Osteoblast (primary cell): ENCODE measurements around the gene VPS52. TPM values are rescaled to one million over a fixed set of nuclear protein-coding genes. Genes with fewer than 3 reads are reported as not detected.

Experiments
- DNase-seq: peaks from one replicate; pipeline ENCODE4 v3.0.0; 2011; ENCODE audit warnings: low spot score, mixed read lengths; ENCODE audit not compliant: insufficient read length; ENCODE audit errors: missing footprints
- H2AFZ ChIP-seq: 2 replicates; pipeline ENCODE4 v1.6.0; 2011; ENCODE audit warnings: mild to moderate bottlenecking, low read length
- H3K27ac ChIP-seq: 2 replicates; pipeline ENCODE4 v1.5.1; 2011; ENCODE audit warnings: mild to moderate bottlenecking, low read depth, low read length, moderate library complexity
- H3K27me3 ChIP-seq: 2 replicates; pipeline ENCODE4 v1.6.0; 2012; ENCODE audit warnings: mild to moderate bottlenecking, control low read depth, inconsistent platforms, low read length, moderate library complexity; ENCODE audit not compliant: insufficient read depth
- H3K36me3 ChIP-seq: 2 replicates; pipeline ENCODE4 v1.5.1; 2011; ENCODE audit warnings: mild to moderate bottlenecking, low read length, control low read depth, moderate library complexity; ENCODE audit not compliant: insufficient read depth
- H3K4me1 ChIP-seq: 2 replicates; pipeline ENCODE4 v1.5.1; 2011; ENCODE audit warnings: mild to moderate bottlenecking, low read length, control low read depth, moderate library complexity; ENCODE audit not compliant: insufficient read depth
- H3K4me2 ChIP-seq: 2 replicates; pipeline ENCODE4 v1.6.0; 2011; ENCODE audit warnings: mild to moderate bottlenecking, low read length; ENCODE audit not compliant: insufficient read depth
- H3K4me3 ChIP-seq: fragments of 200-600 bp; sonication (generic); 3 replicates; pipeline ENCODE4 v1.5.1; 2012; ENCODE audit warnings: mild to moderate bottlenecking, low read length, inconsistent platforms; ENCODE audit not compliant: insufficient read depth
- H3K79me2 ChIP-seq: 2 replicates; pipeline ENCODE4 v1.6.0; 2012; ENCODE audit warnings: mild to moderate bottlenecking, low read length, control low read depth, inconsistent platforms; ENCODE audit not compliant: insufficient read depth
- H3K9me3 ChIP-seq: 2 replicates; pipeline ENCODE4 v1.5.1; 2011; ENCODE audit warnings: low read depth, low read length, control low read depth
- H4K20me1 ChIP-seq: 2 replicates; pipeline ENCODE4 v1.6.0; 2012; ENCODE audit warnings: mild to moderate bottlenecking, low read length, control low read depth; ENCODE audit not compliant: insufficient read depth
- total RNA-seq: library from RNA; depleted of rRNA; stranded (reverse); fragments of >200 nt; gene quantifications from 2 replicates; pipeline ENCODE4 v1.2.3, GENCODE V29; 2012
- TF ChIP-seq, protein P1 (sequence below): IDR thresholded peaks from 2 replicates; pipeline ENCODE4 v1.5.1; 2011; ENCODE audit warnings: mild to moderate bottlenecking, low read depth, low read length, moderate library complexity; ENCODE audit errors: extremely low read depth

VPS52 gene
- total RNA-seq, 1 donor = 42.7 TPM

DNA sequence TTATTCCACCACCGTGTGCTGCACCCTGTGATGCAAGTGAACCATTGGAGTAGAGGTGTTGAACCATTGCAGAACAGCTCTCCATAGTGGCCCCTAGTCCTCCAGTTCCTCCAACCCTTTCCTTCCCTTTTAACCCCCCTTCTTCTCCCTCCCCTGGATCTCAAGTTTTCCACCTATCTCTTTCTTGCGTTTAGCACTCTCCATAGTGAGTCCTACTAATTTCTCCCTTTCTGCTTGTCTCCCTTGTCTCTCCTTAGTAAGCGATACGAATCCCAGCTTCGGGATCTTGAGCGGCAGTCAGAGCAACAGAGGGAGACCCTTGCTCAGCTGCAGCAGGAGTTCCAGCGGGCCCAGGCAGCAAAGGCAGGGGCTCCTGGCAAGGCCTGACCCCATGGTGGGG, 18.8 kb upstream of the VPS52 start:
- H3K27ac ChIP-seq = peak overlapping the region; percentile 64
- peak overlapping the region; percentile 91 for H3K4me2 ChIP-seq
- H4K20me1 ChIP-seq = no peaks in the 10 kb centered on the region
- H2AFZ ChIP-seq = no peak overlapping the region
- H3K4me3 ChIP-seq = peak overlapping the region; percentile 86
- H3K9me3 ChIP-seq = no peaks in the 10 kb centered on the region
- no peaks in the 10 kb centered on the region for H3K27me3 ChIP-seq
- peaks cover 43% of the 10 kb centered on the region for H3K36me3 ChIP-seq
- H3K4me1 ChIP-seq = peaks cover 18% of the 10 kb centered on the region
- H3K79me2 ChIP-seq = peaks cover 49% of the 10 kb centered on the region
- TF ChIP-seq, protein P1, sequence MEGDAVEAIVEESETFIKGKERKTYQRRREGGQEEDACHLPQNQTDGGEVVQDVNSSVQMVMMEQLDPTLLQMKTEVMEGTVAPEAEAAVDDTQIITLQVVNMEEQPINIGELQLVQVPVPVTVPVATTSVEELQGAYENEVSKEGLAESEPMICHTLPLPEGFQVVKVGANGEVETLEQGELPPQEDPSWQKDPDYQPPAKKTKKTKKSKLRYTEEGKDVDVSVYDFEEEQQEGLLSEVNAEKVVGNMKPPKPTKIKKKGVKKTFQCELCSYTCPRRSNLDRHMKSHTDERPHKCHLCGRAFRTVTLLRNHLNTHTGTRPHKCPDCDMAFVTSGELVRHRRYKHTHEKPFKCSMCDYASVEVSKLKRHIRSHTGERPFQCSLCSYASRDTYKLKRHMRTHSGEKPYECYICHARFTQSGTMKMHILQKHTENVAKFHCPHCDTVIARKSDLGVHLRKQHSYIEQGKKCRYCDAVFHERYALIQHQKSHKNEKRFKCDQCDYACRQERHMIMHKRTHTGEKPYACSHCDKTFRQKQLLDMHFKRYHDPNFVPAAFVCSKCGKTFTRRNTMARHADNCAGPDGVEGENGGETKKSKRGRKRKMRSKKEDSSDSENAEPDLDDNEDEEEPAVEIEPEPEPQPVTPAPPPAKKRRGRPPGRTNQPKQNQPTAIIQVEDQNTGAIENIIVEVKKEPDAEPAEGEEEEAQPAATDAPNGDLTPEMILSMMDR = no peak
- peak; percentile 35 for DNase-seq

DNA sequence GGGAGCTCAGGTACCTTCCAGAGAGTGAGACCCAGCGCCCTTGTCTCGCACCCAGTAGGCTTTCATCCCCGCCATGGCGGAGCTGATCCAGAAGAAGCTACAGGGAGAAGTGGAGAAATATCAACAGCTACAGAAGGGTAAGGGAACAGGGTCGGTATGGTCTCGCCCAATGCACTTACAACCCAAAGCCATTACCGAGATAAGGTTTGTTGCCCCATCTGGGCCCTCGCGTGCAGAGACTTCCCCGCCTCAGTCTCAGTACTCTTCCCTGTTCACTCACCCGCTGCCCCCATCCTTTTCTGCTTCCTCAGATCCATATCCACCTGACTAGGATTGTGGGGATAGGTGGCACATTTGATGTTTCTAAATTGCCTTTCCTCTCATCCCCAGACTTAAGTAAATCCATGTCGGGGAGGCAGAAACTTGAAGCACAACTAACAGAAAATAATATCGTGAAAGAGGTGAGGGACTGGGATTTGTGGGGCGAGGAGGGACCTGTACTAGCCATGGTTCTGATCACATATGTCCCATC, 18.2 kb upstream of the VPS52 start:
- H3K27me3 ChIP-seq = no peaks in the 10 kb centered on the region
- peaks cover 49% of the 10 kb centered on the region for H3K79me2 ChIP-seq
- peak overlapping the region; percentile 89 for H2AFZ ChIP-seq
- no peaks in the 10 kb centered on the region for H4K20me1 ChIP-seq
- no peaks in the 10 kb centered on the region for H3K9me3 ChIP-seq
- peak overlapping the region; percentile 86 for H3K4me3 ChIP-seq
- TF ChIP-seq, protein P1 = no peak
- H3K27ac ChIP-seq = peak overlapping the region; percentile 64
- DNase-seq = peak; percentile 80
- H3K36me3 ChIP-seq = peaks cover 45% of the 10 kb centered on the region
- H3K4me2 ChIP-seq = peak overlapping the region; percentile 91
- peaks cover 18% of the 10 kb centered on the region for H3K4me1 ChIP-seq

DNA sequence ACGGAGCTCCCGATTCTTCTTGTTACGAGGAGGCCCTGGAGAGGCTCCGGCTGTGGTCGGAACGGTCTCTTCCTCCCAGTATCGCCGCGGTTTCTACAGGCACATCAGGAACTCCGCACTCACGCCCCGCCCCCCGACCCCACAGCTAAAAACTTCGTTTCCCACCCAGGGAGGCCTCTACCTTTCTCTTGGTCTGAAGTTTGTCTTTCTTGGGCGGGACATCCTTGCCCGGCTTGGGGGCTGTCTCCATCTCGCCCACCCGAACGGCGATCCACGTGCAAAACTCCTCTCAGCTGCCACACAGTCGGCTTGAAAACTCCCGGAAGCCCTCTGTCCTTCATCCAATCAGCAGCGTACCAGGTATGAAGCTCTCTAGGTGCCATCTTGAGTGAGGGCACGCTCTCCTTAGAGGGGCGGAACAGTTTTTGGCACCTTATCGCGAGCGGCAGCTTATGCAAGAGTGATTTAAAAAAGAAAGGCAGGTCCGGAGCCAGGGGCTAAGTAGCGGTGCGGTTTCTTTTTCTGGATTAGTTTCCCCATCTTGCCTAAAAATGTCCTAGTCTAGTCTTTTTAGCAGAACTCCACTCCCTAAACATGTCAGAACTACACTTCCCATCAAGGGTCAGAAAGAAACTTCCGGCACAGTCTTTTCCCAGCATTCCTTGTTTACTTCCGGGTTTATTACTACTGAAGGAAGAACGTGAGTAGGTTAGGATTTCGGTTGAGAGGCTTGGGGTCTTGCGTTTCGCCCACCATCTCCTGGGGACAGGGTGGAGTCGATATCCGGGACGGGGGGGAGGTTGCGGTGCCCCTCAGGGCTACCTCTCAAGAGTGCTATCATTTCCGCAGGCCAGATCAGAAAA, 17.5 kb upstream of the VPS52 start, which contains the start of the genes PFDN6 and WDR46:
Gene PFDN6 (plus strand): TSS at position 681 of the 863 bp plus-strand sequence. CDS start 256 bp downstream, outside the sequence.
Gene WDR46 (minus strand): TSS at position 319 of the 863 bp plus-strand sequence. CDS start 69 bp downstream, at position 250.
- peaks cover 49% of the 10 kb centered on the region for H3K79me2 ChIP-seq
- no peaks in the 10 kb centered on the region for H4K20me1 ChIP-seq
- no peaks in the 10 kb centered on the region for H3K27me3 ChIP-seq
- no peaks in the 10 kb centered on the region for H3K9me3 ChIP-seq
- TF ChIP-seq, protein P1 = no peak
- peaks cover 52% of the 10 kb centered on the region for H3K36me3 ChIP-seq
- peak within 1 kb of the TSS; percentile 89 for H2AFZ ChIP-seq
- peak within 1 kb of the TSS; percentile 64 for H3K27ac ChIP-seq
- peak; percentile 97 for DNase-seq
- peaks cover 18% of the 10 kb centered on the region for H3K4me1 ChIP-seq
- H3K4me2 ChIP-seq = peak within 1 kb of the TSS; percentile 91
- peak within 1 kb of the TSS; percentile 86 for H3K4me3 ChIP-seq
